HL-60 (cell line): ENCODE measurements around the gene PSMA7.

Experiments
- DNase-seq, 2 experiments: peaks; one replicate each; pipeline ENCODE4 v3.0.0-alpha.2; 2010 to 2020; ENCODE audit warnings: low read depth in 1 of 2, low spot score in 1 of 2
- H3K27ac ChIP-seq: fragments of 250-450 bp; sonication (Bioruptor Pico); replicated peaks from 2 replicates; pipeline ENCODE4 v1.5.1; 2020; ENCODE audit warnings: mild to moderate bottlenecking, moderate library complexity
- H3K27me3 ChIP-seq: fragments of 250-450 bp; sonication (Bioruptor Pico); 2 replicates; pipeline ENCODE4 v1.5.1; 2021; ENCODE audit warnings: mild to moderate bottlenecking, moderate library complexity; ENCODE audit not compliant: insufficient read depth, poor library complexity, severe bottlenecking
- H3K4me3 ChIP-seq: replicated peaks from 2 replicates; pipeline ENCODE4 v1.5.1; 2011; ENCODE audit warnings: mild to moderate bottlenecking, control low read depth, low read length; ENCODE audit not compliant: insufficient read depth
- CTCF ChIP-seq: IDR thresholded peaks from one replicate; pipeline ENCODE4 v1.5.1; 2011; ENCODE audit warnings: low read length, control low read depth, inconsistent platforms; ENCODE audit not compliant: insufficient read depth
- GABPA ChIP-seq: IDR thresholded peaks from 2 replicates; pipeline ENCODE4 v1.6.1; 2012; ENCODE audit warnings: low read depth
- POLR2AphosphoS5 ChIP-seq: IDR thresholded peaks from 2 replicates; pipeline ENCODE4 v1.6.1; 2012; ENCODE audit warnings: low read depth
- REST ChIP-seq: IDR thresholded peaks from 2 replicates; pipeline ENCODE4 v1.6.1; 2012; ENCODE audit warnings: low read depth; ENCODE audit not compliant: insufficient replicate concordance
- SPI1 ChIP-seq: IDR thresholded peaks from 2 replicates; pipeline ENCODE4 v1.6.1; 2012; ENCODE audit warnings: low read depth, mild to moderate bottlenecking, borderline replicate concordance
- long read RNA-seq: library from polyadenylated mRNA; unstranded; transcript quantifications from one replicate; pipeline ENCODE4 v2.0.0, GENCODE V29; 2020

Gene PSMA7
- long read RNA-seq, transcript PSMA7-201 (3 exons, 925 nt), result minor isoform, 5 of 211 reads
- long read RNA-seq, transcript PSMA7-206 (4 exons, 548 nt), result minor isoform, 8 of 211 reads
- long read RNA-seq, transcript PSMA7-203 (7 exons, 996 nt), result major isoform, 155 of 211 reads
- long read RNA-seq, partial matches to known transcripts, result 12 of 211 reads
- long read RNA-seq, other reads (novel, unspliced or antisense), result 27 of 211 reads

DNA sequence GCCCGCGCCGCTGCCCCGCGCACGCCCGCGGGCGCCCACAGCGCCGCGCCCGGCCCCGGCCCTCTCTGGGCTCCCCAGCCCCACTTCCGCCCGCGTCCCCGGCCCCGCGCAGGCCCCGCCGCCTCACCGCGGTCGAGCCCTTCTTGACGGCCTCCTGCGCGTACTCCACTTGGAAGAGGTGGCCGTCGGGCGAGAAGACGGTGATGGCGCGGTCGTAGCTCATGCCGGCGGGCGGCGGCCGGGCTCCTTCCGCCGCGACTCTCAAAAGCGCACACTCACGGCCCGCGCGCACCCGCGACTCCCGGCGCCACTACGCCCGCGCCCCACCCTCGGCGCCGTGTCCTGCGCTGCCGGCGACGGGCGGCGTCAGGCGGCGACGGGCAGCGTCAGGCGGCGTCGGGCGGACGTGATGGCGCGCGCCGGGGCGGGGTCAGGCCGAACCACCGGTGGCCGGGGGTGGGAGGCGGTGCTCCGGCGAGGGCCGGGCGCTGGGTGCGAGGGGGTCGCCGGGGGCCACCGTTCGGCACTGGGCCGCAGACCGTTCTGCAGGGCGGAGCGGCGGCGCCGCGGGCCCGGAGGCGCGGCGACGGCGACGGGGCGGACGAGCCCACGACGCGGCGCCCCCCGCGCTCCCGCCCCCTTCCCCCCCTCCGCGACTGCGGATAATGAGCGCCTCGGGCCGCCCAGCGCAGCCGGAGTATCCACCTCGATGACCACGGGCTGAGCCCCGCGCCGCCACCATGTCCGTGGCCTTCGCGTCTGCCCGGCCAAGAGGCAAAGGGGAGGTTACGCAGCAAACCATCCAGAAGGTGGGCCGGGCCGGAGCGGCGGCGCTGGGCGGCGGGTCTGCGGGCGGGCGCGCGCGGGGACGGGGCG is at the start of gene PSMA7, which contains the start of gene SS18L1:
Gene PSMA7 (minus strand): TSS at position 314 of the 876 bp plus-strand sequence. CDS start 91 bp downstream, at position 223.
Gene SS18L1 (plus strand): TSS at position 689 of the 876 bp plus-strand sequence. CDS start 52 bp downstream, at position 741.
- DNase-seq, result peak; percentile 73 to 78
- no peak for TF ChIP-seq GABPA
- no peak for TF ChIP-seq SPI1
- no peak for TF ChIP-seq REST
- no peak for TF ChIP-seq CTCF
- TF ChIP-seq POLR2AphosphoS5, result peak; percentile 54; the same call in 1 of the 2 replicates
- H3K4me3 ChIP-seq, result peak within 1 kb of the TSS; percentile 81

GRCh38 chr20:62192635-62193034 is 49.4 kb upstream of the PSMA7 start:
- H3K27me3 ChIP-seq, result no peaks in the 10 kb centered on the region
- H3K4me3 ChIP-seq, result no peak overlapping the region
- H3K27ac ChIP-seq, result no peak overlapping the region
- no peak for TF ChIP-seq REST
- no peak for TF ChIP-seq SPI1
- TF ChIP-seq POLR2AphosphoS5, result no peak
- no peak for TF ChIP-seq GABPA
- no peak for TF ChIP-seq CTCF
- no peak for DNase-seq

More for the DNA sequence above, at the start of gene PSMA7, which contains the start of gene SS18L1:
- peak within 1 kb of the TSS; percentile 93 for H3K27ac ChIP-seq
- H3K27me3 ChIP-seq, result no peaks in the 10 kb centered on the region

DNA sequence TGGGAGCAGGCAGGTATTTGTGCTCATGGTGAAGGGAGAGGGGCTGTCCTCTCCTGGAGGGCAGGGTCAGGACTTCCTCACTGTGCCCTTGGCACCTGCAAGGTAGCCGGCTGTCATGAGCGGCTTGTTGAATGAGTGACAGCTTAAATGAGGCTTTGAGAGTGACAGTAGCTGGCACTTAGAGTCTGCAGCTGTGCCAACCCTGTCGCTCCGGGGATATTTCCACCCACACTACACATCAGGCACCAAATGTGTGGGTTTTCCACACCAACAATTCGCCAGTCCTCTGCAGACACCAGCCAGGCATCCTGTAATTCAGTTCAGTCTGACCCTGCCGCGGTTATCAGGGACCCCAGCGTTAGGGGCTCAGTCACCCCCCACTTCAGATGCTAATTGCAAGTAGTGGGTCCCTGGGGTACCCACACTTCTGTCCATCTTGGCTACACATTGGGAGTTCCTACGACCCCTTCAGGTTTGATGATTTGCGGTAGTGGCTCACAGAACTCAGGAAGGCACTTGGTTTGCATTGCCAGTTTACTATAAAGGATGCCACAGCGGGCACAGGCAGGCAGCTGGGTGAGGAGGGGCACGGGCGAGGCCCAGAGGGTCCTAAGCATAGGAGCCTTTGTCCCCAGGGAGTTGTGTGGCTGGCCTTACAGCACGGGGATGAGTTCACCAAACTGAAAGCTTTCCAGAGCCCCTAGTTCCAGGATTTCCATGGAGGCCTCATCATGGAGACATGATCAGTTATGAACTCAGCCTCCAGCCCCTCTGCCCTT is 48.8 kb upstream of the PSMA7 start:
- TF ChIP-seq SPI1, result no peak
- TF ChIP-seq CTCF, result no peak
- no peak for TF ChIP-seq POLR2AphosphoS5
- no peak for TF ChIP-seq GABPA
- H3K27ac ChIP-seq, result no peak overlapping the region
- DNase-seq, result no peak

More for the DNA sequence above, 48.8 kb upstream of the PSMA7 start:
- Histone ChIP-seq H3K27me3 (no peaks in the 10 kb centered on the region), H3K4me3 (no peak overlapping the region)
